ENCODE data around the gene LRRC8B. TPM values are rescaled to one million over a fixed set of nuclear protein-coding genes. Genes with fewer than 3 reads are reported as not detected.

Gene LRRC8B
- polyA plus RNA-seq, 3 donors, result 4.5 to 9.1 (median 7.9) TPM

DNA sequence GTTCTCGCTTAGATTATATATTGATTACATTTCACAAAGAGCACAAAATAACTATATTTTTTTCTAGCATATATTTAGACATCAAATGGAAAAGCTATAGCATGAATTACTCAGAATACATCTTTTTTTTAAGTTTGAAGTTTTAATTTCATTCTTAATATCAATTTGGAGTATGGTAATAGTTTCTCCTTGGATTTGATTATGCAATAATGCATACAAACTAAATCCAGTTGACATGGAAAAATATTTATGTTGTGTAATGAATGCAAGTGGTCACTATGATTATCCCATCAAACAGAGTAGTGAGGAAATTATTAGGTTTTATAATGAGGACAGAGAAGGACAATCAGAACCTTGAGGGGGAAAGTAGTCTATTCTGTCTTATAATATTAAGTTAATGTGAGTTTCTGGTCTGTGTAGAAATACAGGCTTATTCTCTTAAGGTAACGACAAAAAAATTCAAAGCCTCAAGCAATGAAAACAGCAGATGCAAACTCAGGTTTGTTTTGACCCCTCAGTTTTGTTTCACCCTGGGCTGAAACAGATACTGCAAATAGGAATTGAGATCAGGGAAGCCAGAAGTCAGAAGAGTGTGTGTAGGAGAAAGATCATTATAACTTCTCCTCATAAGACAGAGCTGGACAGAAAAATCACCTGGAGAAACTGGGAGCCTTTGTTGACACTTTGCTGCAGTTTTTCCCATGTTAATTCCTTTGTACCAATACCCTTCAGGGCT, 23.7 kb downstream of the LRRC8B start:
- TF ChIP-seq, protein P1, sequence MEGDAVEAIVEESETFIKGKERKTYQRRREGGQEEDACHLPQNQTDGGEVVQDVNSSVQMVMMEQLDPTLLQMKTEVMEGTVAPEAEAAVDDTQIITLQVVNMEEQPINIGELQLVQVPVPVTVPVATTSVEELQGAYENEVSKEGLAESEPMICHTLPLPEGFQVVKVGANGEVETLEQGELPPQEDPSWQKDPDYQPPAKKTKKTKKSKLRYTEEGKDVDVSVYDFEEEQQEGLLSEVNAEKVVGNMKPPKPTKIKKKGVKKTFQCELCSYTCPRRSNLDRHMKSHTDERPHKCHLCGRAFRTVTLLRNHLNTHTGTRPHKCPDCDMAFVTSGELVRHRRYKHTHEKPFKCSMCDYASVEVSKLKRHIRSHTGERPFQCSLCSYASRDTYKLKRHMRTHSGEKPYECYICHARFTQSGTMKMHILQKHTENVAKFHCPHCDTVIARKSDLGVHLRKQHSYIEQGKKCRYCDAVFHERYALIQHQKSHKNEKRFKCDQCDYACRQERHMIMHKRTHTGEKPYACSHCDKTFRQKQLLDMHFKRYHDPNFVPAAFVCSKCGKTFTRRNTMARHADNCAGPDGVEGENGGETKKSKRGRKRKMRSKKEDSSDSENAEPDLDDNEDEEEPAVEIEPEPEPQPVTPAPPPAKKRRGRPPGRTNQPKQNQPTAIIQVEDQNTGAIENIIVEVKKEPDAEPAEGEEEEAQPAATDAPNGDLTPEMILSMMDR (IDR thresholded peaks at IDR 0.05), result no peak
- DNase-seq, result no peak
- peaks cover 21% of the 10 kb centered on the region for H3K4me1 Mint-ChIP-seq

DNA sequence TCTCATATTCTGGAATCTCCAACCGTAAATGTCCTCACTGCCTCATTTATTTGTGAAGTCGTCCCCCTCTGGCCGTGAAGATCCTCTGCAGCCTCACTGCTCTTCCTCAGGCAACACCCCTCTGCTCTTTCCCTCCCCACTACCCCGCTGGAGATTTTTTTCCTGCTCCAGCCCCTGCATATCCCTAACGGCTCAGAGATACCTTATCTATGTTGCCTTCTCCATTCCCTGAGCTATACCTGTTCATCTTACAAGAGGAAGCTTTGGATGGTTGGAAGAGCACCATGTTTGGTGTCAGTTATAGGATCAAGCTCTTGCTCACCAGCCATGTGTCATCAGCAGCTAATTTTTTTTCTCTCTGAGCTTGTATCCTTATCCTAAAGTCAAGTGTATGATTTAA, 26.4 kb downstream of the LRRC8B start:
- peak overlapping the region in 1 of 7 donors; percentile 28 for H3K27ac Mint-ChIP-seq
- peaks cover 34% of the 10 kb centered on the region for H3K4me1 Mint-ChIP-seq
- H3K27me3 Mint-ChIP-seq (ENCODE audit: low read depth in 3 of 3), result peaks cover 0 to 1% (median 0%) of the 10 kb centered on the region in 3 donors

More for the DNA sequence above, 23.7 kb downstream of the LRRC8B start:
- peaks cover 0 to 1% (median 0%) of the 10 kb centered on the region in 3 donors for H3K27me3 Mint-ChIP-seq (ENCODE audit: low read depth in 3 of 3)
- intact Hi-C loops (cut with micrococcal nuclease), result no loop called here
- no peak overlapping the region for H3K27ac ChIP-seq (ENCODE audit: low read depth in 1 of 2, low read length in 2 of 2)
- no peaks in the 10 kb centered on the region for H3K9me3 ChIP-seq (replicated peaks in 1 of 2; ENCODE audit: control insufficient read depth in 1 of 2, insufficient read depth in 1 of 2, low read length in 2 of 2)
- no peaks in the 10 kb centered on the region for H3K36me3 ChIP-seq (replicated peaks in 1 of 2; ENCODE audit: control insufficient read depth in 1 of 2, insufficient read depth in 2 of 2, low read length in 2 of 2)
- no peak overlapping the region for H3K4me3 Mint-ChIP-seq
- no peak overlapping the region for H3K4me3 ChIP-seq (replicated peaks in 1 of 3; ENCODE audit: low read depth in 2 of 3, low read length in 3 of 3)
- peaks cover 25 to 42% of the 10 kb centered on the region in 2 donors for H3K4me1 ChIP-seq (ENCODE audit: control insufficient read depth in 1 of 2, insufficient read depth in 2 of 2, low read length in 2 of 2)
- H2AFZ ChIP-seq (ENCODE audit: insufficient read depth, low read depth, low read length, poor library complexity, severe bottlenecking), result no peak overlapping the region
- H3K36me3 Mint-ChIP-seq, result peaks cover 6 to 15% of the 10 kb centered on the region in 2 donors
- 100% methylated on average over 1 of the region's 2 CpGs for WGBS (ENCODE audit: insufficient coverage)
- no peak overlapping the region for H3K9ac ChIP-seq (ENCODE audit: insufficient read depth, low read length, poor library complexity, severe bottlenecking)
- H3K79me2 ChIP-seq (ENCODE audit: insufficient read depth, low read length), result peaks cover 73% of the 10 kb centered on the region
- no peaks in the 10 kb centered on the region for H3K27me3 ChIP-seq (ENCODE audit: control insufficient read depth in 2 of 2, insufficient read depth in 2 of 2, low read length in 2 of 2)
- no peak overlapping the region for H3K4me2 ChIP-seq (replicated peaks; ENCODE audit: extremely low read depth, low read length, poor library complexity, severe bottlenecking)
- no peak overlapping the region for H3K27ac Mint-ChIP-seq
- H3K9me3 Mint-ChIP-seq, result no peaks in the 10 kb centered on the region
- H4K20me1 ChIP-seq (ENCODE audit: insufficient read depth, low read length), result peaks cover 6% of the 10 kb centered on the region

More for the DNA sequence above, 26.4 kb downstream of the LRRC8B start:
- no peak overlapping the region for H3K27ac ChIP-seq (ENCODE audit: low read depth in 1 of 2, low read length in 2 of 2)
- intact Hi-C loops (cut with micrococcal nuclease), result no loop called here
- H3K27me3 ChIP-seq (ENCODE audit: control insufficient read depth in 2 of 2, insufficient read depth in 2 of 2, low read length in 2 of 2), result no peaks in the 10 kb centered on the region
- Mint-ChIP-seq H3K9me3 (no peaks in the 10 kb centered on the region), H3K4me3 (no peak overlapping the region), H3K36me3 (peaks cover 9 to 20% of the 10 kb centered on the region in 2 donors)
- DNase-seq, result no peak
- H3K9ac ChIP-seq (ENCODE audit: insufficient read depth, low read length, poor library complexity, severe bottlenecking), result no peak overlapping the region
- no peaks in the 10 kb centered on the region for H4K20me1 ChIP-seq (ENCODE audit: insufficient read depth, low read length)
- no peak overlapping the region for H3K4me2 ChIP-seq (replicated peaks; ENCODE audit: extremely low read depth, low read length, poor library complexity, severe bottlenecking)
- H3K36me3 ChIP-seq (replicated peaks in 1 of 2; ENCODE audit: control insufficient read depth in 1 of 2, insufficient read depth in 2 of 2, low read length in 2 of 2), result no peaks in the 10 kb centered on the region
- no peak overlapping the region for H3K4me3 ChIP-seq (replicated peaks in 1 of 3; ENCODE audit: low read depth in 2 of 3, low read length in 3 of 3)
- no peaks in the 10 kb centered on the region for H3K9me3 ChIP-seq (replicated peaks in 1 of 2; ENCODE audit: control insufficient read depth in 1 of 2, insufficient read depth in 1 of 2, low read length in 2 of 2)
- peaks cover 70% of the 10 kb centered on the region for H3K79me2 ChIP-seq (ENCODE audit: insufficient read depth, low read length)
- peaks cover 38 to 58% of the 10 kb centered on the region in 2 donors for H3K4me1 ChIP-seq (ENCODE audit: control insufficient read depth in 1 of 2, insufficient read depth in 2 of 2, low read length in 2 of 2)
- no peak overlapping the region for H2AFZ ChIP-seq (ENCODE audit: insufficient read depth, low read depth, low read length, poor library complexity, severe bottlenecking)
- 97% methylated on average over 3 of the region's 5 CpGs for WGBS (ENCODE audit: insufficient coverage)
- TF ChIP-seq, protein P1 (IDR thresholded peaks at IDR 0.05), result no peak
